DND-41 (cell line): Measurements from ENCODE around the gene PTPRG.

Source experiments
- ATAC-seq: fragments of 200-7000 bp; cut with Tn5 transposase; 3 replicates; pipeline ENCODE4 v1.9.1; 2021; ENCODE audit warnings: low read depth; ENCODE audit not compliant: insufficient read depth
- DNase-seq: peaks from one replicate; pipeline ENCODE4 v3.0.0-alpha.2; 2020
- H2AFZ ChIP-seq: 2 replicates; pipeline ENCODE4 v1.6.0; 2012; ENCODE audit warnings: low read depth, low read length
- H3K27ac ChIP-seq: 2 replicates; pipeline ENCODE4 v1.5.1; 2012; ENCODE audit warnings: low read length, inconsistent platforms
- H3K27me3 ChIP-seq: fragments of 200-600 bp; sonication (generic); 2 replicates; pipeline ENCODE4 v1.6.0; 2012; ENCODE audit warnings: low read length, mild to moderate bottlenecking, inconsistent platforms; ENCODE audit not compliant: insufficient read depth, poor library complexity
- H3K36me3 ChIP-seq: 2 replicates; pipeline ENCODE4 v1.5.1; 2012; ENCODE audit warnings: low read length, inconsistent platforms; ENCODE audit not compliant: insufficient read depth
- H3K4me1 ChIP-seq: 2 replicates; pipeline ENCODE4 v1.5.1; 2012; ENCODE audit warnings: mild to moderate bottlenecking, low read length; ENCODE audit not compliant: insufficient read depth
- H3K4me2 ChIP-seq: 2 replicates; pipeline ENCODE4 v1.6.0; 2012; ENCODE audit warnings: mild to moderate bottlenecking, moderate library complexity, low read length, inconsistent platforms; ENCODE audit not compliant: insufficient read depth
- H3K4me3 ChIP-seq, 2 experiments: fragments of 200-600 bp in 1 of 2; shearing (Covaris generic) in 1 of 2; 2 replicates each; pipeline ENCODE4 v1.5.1; 2012 to 2016; ENCODE audit warnings: inconsistent platforms in 2 of 2, low read length in 2 of 2, mild to moderate bottlenecking in 2 of 2, low read depth in 1 of 2, moderate library complexity in 1 of 2
- H3K79me2 ChIP-seq: 2 replicates; pipeline ENCODE4 v1.6.0; 2012; ENCODE audit warnings: low read length, inconsistent platforms; ENCODE audit not compliant: insufficient read depth
- H3K9ac ChIP-seq: 2 replicates; pipeline ENCODE4 v1.6.0; 2012; ENCODE audit warnings: low read depth, mild to moderate bottlenecking, inconsistent platforms, low read length, moderate library complexity
- H3K9me3 ChIP-seq: 2 replicates; pipeline ENCODE4 v1.5.1; 2012; ENCODE audit warnings: low read length, moderate library complexity, mild to moderate bottlenecking, inconsistent platforms; ENCODE audit not compliant: insufficient read depth, severe bottlenecking
- H4K20me1 ChIP-seq: 2 replicates; pipeline ENCODE4 v1.6.0; 2012; ENCODE audit warnings: low read length; ENCODE audit not compliant: insufficient read depth
- CTCF ChIP-seq: IDR thresholded peaks from 2 replicates; pipeline ENCODE4 v1.5.1; 2012; ENCODE audit warnings: borderline replicate concordance, low read length, moderate library complexity, mild to moderate bottlenecking; ENCODE audit not compliant: poor library complexity, severe bottlenecking; ENCODE audit errors: extremely low read depth
- EZH2 ChIP-seq: IDR thresholded peaks from 3 replicates; pipeline ENCODE4 v1.6.1; 2012; ENCODE audit warnings: borderline replicate concordance, low read depth, mild to moderate bottlenecking, moderate library complexity, low read length, inconsistent platforms; ENCODE audit not compliant: severe bottlenecking

The PTPRG gene

GRCh38 chr3:61718565-61718964 is 157.2 kb downstream of the PTPRG start:
- H3K9ac ChIP-seq: no peak overlapping the region
- DNase-seq (no peak), ATAC-seq (no peak)
- no peaks in the 10 kb centered on the region for H3K79me2 ChIP-seq
- H3K4me1 ChIP-seq: no peaks in the 10 kb centered on the region
- no peaks in the 10 kb centered on the region for H3K9me3 ChIP-seq
- no peaks in the 10 kb centered on the region for H3K27me3 ChIP-seq
- H2AFZ ChIP-seq: no peak overlapping the region
- TF ChIP-seq EZH2 (no peak), CTCF (no peak)
- H3K4me2 ChIP-seq: no peak overlapping the region
- no peaks in the 10 kb centered on the region for H4K20me1 ChIP-seq
- H3K27ac ChIP-seq: no peak overlapping the region
- H3K36me3 ChIP-seq: no peaks in the 10 kb centered on the region
- H3K4me3 ChIP-seq: no peak overlapping the region

- Histone ChIP-seq H3K79me2 (no peaks in the 10 kb centered on the region), H2AFZ (no peak overlapping the region), H3K9ac (no peak overlapping the region), H3K9me3 (no peaks in the 10 kb centered on the region), H3K4me3 (no peak overlapping the region), H3K4me2 (no peak overlapping the region), H4K20me1 (no peaks in the 10 kb centered on the region), H3K27me3 (no peaks in the 10 kb centered on the region), H3K36me3 (no peaks in the 10 kb centered on the region), H3K27ac (no peak overlapping the region), H3K4me1 (no peaks in the 10 kb centered on the region)
- no peak for TF ChIP-seq CTCF
- no peak for TF ChIP-seq EZH2
- ATAC-seq (no peak), DNase-seq (no peak)
Observed at GRCh38 chr3:61719278-61719977, 158.1 kb downstream of the PTPRG start.

DNA sequence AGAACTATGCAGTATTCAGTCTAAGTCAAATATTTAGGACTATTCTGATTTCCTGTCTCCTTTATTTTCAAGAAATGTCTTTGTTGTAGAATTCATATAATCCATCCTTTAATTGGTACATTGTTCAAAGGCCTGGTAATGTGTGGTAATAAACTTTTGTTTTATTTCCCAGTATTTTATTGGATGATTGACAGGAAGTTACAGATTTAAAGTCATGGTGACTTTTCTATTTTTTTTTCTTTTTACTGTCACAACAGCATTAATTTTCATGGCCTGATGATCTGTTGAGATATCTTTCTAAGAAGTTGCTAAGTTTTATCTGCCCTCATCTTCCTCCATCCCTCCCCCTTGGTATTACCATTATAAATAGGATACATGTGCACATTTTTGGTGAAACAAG is 161.7 kb downstream of the PTPRG start:
- Histone ChIP-seq H3K9ac (no peak overlapping the region), H2AFZ (no peak overlapping the region), H3K4me2 (no peak overlapping the region), H3K4me1 (no peaks in the 10 kb centered on the region), H4K20me1 (no peaks in the 10 kb centered on the region), H3K4me3 (no peak overlapping the region), H3K36me3 (no peaks in the 10 kb centered on the region), H3K79me2 (no peaks in the 10 kb centered on the region), H3K27ac (no peak overlapping the region), H3K9me3 (no peaks in the 10 kb centered on the region), H3K27me3 (no peaks in the 10 kb centered on the region)
- DNase-seq (no peak), ATAC-seq (no peak)
- TF ChIP-seq CTCF (no peak), EZH2 (no peak)

DNA sequence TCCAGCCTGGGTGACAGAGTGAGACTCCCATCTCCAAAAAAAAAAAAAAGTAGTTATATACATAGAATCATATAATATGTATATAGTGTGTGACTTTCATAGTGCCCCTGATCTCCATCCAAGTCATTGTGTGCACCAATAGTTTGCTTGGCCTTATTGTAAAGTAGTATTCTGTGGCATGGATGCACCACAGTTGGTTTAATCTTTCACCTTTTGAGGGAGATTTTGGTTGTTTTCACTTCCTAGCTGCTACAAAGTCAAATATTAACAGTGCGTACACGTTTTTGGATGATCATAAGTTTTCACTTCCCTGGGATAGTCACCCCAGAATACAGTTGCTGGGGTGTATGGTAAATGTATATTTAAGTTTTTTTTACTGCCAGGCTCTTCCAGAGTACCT is 162.8 kb downstream of the PTPRG start:
- Histone ChIP-seq H4K20me1 (no peaks in the 10 kb centered on the region), H2AFZ (no peak overlapping the region)
- ATAC-seq: no peak

More for the DNA sequence above, 162.8 kb downstream of the PTPRG start:
- H3K27me3 ChIP-seq: no peaks in the 10 kb centered on the region
- no peak overlapping the region for H3K4me3 ChIP-seq
- H3K36me3 ChIP-seq: no peaks in the 10 kb centered on the region
- H3K79me2 ChIP-seq: no peaks in the 10 kb centered on the region
- H3K4me2 ChIP-seq: no peak overlapping the region
- H3K9me3 ChIP-seq: no peaks in the 10 kb centered on the region
- no peak for DNase-seq
- H3K4me1 ChIP-seq: no peaks in the 10 kb centered on the region
- no peak overlapping the region for H3K27ac ChIP-seq
- H3K9ac ChIP-seq: no peak overlapping the region
- no peak for TF ChIP-seq EZH2
- TF ChIP-seq CTCF: no peak
